ENCODE results near the gene ZNF100.
"Not testable (repeated sequence)": the region's sequence is repeated elsewhere in the genome, so short reads cannot be mapped to it uniquely, and the experiment has no call there.

ZNF100 gene

GRCh38 chr19:21699197-21699596 lies 68.2 kb downstream of the ZNF100 start:
- no peak for FAIRE-seq

GRCh38 chr19:21698215-21698614 lies 69.2 kb downstream of the ZNF100 start:
- FAIRE-seq: peak; percentile 68

DNA sequence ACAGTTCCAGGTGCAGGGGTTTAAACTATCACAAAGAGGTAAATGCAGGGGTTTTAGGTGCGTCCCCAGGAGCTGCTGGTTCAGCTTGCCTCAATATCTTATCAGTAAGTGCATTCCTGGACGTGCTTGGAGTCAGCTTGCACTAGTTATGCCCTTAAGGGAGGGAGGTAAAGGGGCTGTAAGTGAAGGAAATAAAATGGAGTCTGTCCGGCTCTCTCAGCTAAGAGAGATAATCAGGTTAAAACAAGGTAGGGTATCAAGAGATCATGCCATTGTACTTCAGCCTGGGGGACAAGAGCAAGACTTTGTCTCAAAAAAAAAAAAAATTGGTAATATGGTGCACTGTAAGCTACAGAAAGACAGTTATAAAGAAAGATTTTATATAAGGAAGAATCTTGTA lies 69.7 kb downstream of the ZNF100 start:
- no peak for FAIRE-seq

DNA sequence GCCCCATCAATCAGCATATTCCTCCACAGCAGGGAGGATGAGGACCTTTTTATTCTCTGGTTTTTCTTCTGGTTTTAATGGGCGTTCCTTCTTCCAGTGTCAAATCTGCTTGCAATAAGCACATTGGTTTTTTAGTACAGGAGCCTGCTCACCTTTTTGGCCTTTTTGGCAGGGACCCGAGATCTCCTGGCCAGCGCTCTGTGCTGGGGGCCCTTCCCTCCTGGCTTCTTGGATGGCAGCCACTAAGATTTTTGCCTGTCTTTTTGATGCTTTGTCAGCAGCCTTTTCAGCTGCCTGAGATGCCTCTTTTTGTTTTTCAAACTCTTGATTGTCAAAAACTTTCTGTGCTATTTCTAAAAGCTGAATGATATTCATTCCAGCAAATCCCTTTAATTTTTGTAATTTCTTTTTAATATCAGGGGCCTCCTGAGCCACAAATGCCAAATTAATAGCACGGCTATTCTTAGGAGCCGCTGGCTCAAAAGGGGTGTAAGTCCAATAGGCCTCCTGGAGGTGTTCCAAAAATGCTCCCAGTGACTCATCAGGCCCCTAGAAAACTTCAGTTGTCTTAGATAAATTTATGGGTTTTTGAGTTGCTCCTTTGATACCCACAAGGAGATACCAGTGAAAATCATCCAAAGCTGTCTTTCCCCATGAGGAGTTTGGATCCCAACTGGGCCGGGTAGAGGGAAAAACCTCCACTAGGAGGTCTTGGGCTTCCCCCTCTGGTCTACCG lies 73.0 kb downstream of the ZNF100 start:
- no peak for FAIRE-seq

DNA sequence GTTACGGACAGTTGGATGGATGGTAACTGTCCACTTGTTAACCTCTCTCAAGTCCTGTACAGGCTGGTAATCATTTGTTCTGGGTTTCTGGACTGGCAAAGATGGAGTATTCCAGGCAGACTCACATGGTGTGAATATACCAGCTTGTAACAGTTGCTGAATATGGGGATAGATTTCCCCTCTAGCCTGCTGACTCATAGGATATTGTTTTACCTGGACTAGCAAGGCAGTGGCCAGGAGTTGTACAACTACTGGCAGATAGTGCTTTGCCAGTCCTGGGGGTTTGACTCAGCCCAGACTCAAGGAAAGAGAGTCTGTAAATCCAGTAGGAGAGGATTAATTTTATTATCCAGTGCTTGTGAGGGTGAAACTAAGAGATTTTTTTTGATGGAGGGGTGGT lies 74.0 kb downstream of the ZNF100 start:
- no peak for FAIRE-seq

GRCh38 chr19:21691661-21692060 lies 75.7 kb downstream of the ZNF100 start:
- FAIRE-seq: no peak

DNA sequence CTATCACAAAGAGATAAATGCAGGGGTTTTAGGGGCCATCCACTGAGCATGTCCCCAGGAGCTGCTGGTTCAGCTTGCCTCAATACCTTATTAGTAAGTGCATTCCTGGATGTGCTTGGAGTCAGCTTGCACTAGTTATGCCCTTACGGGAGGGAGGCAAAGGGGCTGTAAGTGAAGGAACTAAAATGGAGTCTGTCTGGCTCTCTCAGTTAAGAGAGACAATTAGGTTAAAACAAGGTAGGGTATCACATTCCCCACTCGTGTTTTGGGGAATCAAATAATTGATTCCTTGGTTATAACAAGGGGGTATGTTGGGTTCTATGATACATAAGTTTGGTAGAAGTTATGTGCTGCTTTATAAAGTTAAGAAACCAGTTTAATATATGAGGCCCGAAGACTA lies 78.9 kb downstream of the ZNF100 start:
- no peak for FAIRE-seq

DNA sequence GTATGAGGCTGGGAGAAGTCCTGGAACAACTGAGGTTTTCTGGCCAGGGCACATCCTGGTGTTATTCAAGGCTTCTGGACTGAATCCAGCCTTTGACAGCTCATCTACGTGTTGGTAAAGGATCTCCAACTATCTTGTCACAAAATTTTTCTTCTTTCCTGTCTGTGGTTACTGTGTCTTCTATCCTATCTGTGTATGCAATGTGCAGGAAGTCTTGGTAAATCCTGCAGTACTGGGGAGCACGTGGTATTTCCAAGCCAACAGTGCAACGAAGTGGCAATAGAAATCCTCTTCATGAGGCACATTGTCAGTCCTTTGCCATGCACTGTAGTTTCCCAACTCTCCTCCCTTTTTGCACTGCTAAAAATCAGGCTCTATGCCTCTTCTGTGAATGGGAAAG lies 86.7 kb downstream of the ZNF100 start:
- no peak for FAIRE-seq

DNA sequence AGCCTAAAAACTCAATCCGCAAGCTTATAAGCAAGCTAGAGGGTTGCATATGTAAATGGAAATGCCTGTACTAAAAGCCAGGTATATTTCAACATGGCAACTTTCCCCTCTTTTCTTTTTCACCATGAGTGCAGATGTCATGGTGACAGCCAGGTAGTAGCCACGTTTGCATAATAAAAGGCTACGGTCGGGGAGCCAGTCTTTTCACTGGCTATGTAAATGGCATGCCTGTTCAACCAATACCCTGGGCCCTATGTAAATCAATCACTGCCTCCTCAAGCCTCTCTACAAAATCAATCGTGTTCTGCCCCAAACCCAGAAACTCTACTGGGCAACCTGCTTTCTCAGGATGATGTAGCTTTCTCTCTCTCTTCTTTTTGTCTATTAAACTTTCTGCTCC lies 87.4 kb downstream of the ZNF100 start:
- no peak for FAIRE-seq

GRCh38 chr19:21677696-21678418 lies 89.5 kb downstream of the ZNF100 start:
- no peak for FAIRE-seq

DNA sequence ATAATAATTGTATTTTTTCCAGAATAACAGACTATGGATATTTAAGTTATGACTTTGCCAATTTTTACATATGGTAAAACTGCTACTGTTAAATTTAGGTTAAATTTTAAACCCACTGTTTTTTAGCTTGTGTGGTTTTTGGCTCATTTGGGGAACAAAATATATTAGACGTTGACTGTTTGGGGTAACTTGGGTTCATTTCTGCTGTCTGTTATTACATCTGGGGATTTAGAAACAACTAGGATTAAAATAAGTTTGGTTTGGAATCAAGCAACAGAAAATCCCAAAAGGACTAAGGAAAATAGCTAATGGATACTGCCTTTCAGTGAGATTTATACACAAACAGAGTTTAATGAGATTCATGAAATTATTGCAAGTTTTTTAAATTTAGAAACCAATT lies 92.9 kb downstream of the ZNF100 start:
- FAIRE-seq: no peak

GRCh38 chr19:21673479-21673878 lies 93.9 kb downstream of the ZNF100 start:
- FAIRE-seq: not testable (repeated sequence)
